AG04450 (cell line): ENCODE measurements around the gene NUP210. TPM values are rescaled to one million over a fixed set of nuclear protein-coding genes. Genes with fewer than 3 reads are reported as not detected.

ENCODE experiments used
- CTCF ChIA-PET: fragments of 300-600, 350-600 bp; formaldehyde crosslinking; extraction: SDS; loops from one replicate; lab custom pipeline; 2022; ENCODE audit warnings: antibody characterized with exemption, inconsistent platforms; lab: Charles Lee
- POLR2A ChIA-PET: fragments of 350-600 bp; formaldehyde crosslinking; extraction: SDS; loops from one replicate; lab custom pipeline; 2021; ENCODE audit warnings: antibody characterized with exemption, inconsistent platforms; lab: Yijun Ruan, JAX
- DNase-seq: peaks from one replicate; pipeline ENCODE4 v3.0.0-alpha.2; 2011; ENCODE audit warnings: low read depth, low spot score
- H3K27ac ChIP-seq: one replicate; pipeline ENCODE4 v1.5.1; 2012; ENCODE audit warnings: low read depth, low read length, control low read depth
- H3K27me3 ChIP-seq: one replicate; pipeline ENCODE4 v1.6.0; 2012; ENCODE audit warnings: low read length; ENCODE audit not compliant: control insufficient read depth, insufficient read depth
- H3K4me3 ChIP-seq: 2 replicates; pipeline ENCODE4 v1.5.1; 2011; ENCODE audit warnings: mild to moderate bottlenecking, low read depth, low read length, control low read depth
- H3K9me3 ChIP-seq: 2 replicates; pipeline ENCODE4 v1.5.1; 2012; ENCODE audit warnings: low read length; ENCODE audit not compliant: control insufficient read depth, insufficient read depth
- CTCF ChIP-seq: IDR thresholded peaks from 2 replicates; pipeline ENCODE4 v1.5.1; 2011; ENCODE audit warnings: low read depth, low read length, control low read depth, inconsistent platforms
- polyA plus RNA-seq: library from polyadenylated mRNA; depleted of rRNA; stranded (reverse); fragments of >200 nt; gene quantifications from 2 replicates; pipeline ENCODE4 v1.2.3, GENCODE V29; 2011

Gene NUP210
- polyA plus RNA-seq, 1 experiment = 0.05 TPM

DNA sequence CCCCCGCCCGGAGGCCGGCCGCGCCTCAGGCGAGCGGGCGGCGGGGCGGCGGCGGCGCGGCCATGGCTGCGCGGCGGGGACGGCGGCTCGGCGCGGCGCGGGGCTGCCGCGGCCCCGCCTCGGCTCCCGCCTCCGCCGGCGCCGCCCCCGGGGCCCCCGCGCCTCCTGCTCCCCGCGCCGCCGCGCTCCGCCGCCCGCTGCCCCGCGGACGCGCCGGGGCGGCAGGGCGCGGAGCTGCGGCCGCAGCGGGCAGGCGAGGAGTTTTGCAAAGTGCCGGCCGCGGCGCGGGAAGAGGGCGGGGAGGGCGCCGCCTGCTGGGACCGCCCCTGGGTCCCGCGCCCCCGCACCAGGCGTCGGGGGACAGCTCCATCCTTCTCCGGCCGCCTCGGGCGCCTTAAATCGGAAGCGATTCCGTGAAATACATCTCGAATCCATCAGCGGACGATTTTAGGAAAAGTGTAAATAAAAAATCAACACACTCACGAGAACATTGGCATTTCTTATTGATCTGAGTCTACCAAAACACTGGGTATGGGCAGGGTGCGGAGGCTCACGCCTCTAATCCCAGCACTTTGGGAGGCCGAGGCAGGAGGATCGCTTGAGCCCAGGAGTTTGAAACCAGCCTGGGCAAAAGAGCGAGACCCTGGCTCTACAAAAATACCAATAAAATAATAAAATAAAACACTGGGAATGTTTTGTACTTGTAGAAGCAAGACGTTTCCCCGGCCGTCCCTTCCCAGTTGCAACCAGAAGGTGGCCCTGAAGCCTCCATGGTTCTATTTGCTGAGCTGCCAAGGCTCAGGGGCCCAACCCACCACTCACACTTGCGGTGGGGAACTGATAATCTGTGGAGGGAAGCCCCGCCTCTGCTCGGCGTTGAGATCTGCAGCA, 136.9 kb downstream of the NUP210 start:
- Histone ChIP-seq H3K27ac (no peak overlapping the region), H3K9me3 (peaks cover 29% of the 10 kb centered on the region), H3K4me3 (no peak overlapping the region), H3K27me3 (peaks cover 55% of the 10 kb centered on the region)
- ChIA-PET CTCF (no interaction called here), POLR2A (interaction anchor here (0.7 kb wide), 1 partner anchor 1705 kb away, joined by 8 read pairs; no protein-coding TSS in a partner anchor)
- DNase-seq = no peak
- no peak for TF ChIP-seq CTCF

DNA sequence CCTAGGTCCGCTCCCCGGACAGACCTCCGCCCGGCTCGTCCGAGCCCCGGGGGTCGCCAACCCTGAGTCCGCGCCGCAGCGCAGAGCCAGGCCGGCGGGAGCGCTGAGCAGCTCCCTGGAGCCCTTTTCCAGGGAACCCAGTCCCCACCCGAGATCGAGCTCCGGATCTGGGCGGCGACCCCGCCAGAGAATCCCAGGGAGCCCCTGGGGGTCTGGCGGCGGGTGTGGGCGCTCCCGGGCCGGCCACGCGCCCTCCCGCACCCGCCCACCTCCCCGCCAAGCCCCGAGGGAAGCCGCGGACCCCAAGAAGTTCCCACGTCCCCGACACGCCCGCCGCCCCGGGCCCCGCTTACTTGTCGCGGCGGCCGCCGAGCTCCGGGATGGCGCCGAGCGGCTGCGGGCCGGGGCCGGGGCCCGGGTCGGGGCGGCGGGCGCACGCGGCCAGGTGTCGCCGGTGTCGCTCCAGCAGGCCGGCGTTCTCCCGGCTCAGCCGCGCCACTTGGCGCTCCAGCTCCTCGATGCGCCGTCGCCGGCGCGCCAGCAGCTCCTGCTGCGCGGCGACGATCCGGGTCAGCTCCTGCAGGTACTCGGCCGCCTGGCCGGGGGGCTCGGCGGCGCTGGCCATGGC, 137.7 kb downstream of the NUP210 start:
- no peak for DNase-seq
- POLR2A ChIA-PET = interaction anchor here (0.7 kb wide), 1 partner anchor 1706 kb away, joined by 8 read pairs; no protein-coding TSS in a partner anchor
- Histone ChIP-seq H3K27ac (no peak overlapping the region), H3K27me3 (peaks cover 57% of the 10 kb centered on the region), H3K9me3 (peaks cover 29% of the 10 kb centered on the region), H3K4me3 (no peak overlapping the region)
- no peak for TF ChIP-seq CTCF
- CTCF ChIA-PET = no interaction called here

DNA sequence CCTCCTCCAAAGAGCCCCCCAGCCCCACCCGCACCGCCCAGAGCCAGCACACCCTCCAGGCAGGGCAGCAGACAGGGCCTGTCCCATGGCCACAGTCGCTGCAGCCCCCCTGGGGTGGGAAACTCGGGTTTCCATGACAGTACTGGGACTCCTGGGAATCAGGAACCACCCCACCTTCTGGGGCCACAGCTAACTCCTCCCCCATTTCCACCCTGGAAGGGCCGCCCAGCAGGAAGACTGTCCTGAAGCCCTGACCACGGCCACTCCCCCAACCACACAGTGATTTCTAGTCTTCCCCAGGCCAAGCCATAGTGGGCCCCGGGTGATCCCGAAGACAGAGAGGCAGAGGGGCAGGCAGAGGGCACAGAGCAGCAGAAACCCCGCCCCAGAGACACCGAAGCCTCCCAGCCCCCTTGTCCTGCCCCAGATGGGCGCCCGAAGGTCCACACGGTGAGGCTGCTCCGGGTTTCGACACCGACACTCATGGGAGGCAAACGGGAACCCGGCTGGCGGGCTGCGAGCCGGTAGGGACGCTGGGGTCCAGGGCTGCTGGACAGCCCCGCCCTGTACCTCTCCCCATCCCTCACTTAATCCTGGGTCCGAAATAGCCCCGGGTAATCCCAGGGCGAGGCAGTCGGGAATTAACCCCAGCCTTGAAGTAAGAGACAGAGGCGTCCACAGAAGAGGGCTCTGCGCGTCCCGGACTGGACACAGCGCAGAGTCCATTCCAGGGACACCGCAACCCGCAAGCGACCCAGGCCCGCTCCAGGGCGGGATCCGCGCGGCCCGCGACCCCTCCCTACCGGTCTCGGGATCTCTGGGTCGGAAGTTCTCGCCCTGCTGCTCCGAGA, 138.4 kb downstream of the NUP210 start:
- no peak overlapping the region for H3K4me3 ChIP-seq
- ChIA-PET CTCF (no interaction called here), POLR2A (no interaction called here)
- no peak overlapping the region for H3K27ac ChIP-seq
- TF ChIP-seq CTCF = no peak
- H3K9me3 ChIP-seq = peaks cover 29% of the 10 kb centered on the region
- DNase-seq = no peak
- peaks cover 58% of the 10 kb centered on the region for H3K27me3 ChIP-seq

GRCh38 chr3:13280811-13281506, 139.2 kb downstream of the NUP210 start:
- Histone ChIP-seq H3K27ac (no peak overlapping the region), H3K4me3 (no peak overlapping the region), H3K27me3 (peaks cover 60% of the 10 kb centered on the region), H3K9me3 (peaks cover 26% of the 10 kb centered on the region)
- POLR2A ChIA-PET = no interaction called here
- no peak for DNase-seq
- CTCF ChIA-PET = no interaction called here
- no peak for TF ChIP-seq CTCF
